ENCODE data around the gene GCLC.
"Not testable (repeated sequence)": the region's sequence is repeated elsewhere in the genome, so short reads cannot be mapped to it uniquely, and the experiment has no call there.

Gene GCLC

GRCh38 chr6:53487080-53487479 lies 57.8 kb downstream of the GCLC start:
- DNase-seq = no peak

DNA sequence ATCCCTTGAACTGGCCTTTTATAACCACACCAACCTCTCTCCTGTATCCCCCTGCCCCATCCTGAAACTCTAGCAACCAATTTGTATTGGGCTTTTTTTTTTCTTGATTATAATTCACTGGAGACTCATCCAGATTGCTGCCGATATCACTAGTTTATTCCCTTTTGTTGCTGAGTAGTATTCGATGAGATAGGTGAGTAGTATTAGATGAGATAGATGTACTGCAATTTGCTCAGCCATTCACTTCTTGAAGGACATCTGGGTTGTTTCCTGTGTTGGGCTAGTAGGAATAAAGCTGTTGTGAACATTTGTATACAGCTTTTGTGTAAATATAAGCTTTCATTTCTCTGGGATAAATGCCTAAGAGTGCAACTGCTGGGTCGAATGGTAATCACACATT lies 58.2 kb downstream of the GCLC start:
- no peak for DNase-seq

GRCh38 chr6:53484476-53485280 lies 60.2 kb downstream of the GCLC start:
- DNase-seq = peak; percentile 79

DNA sequence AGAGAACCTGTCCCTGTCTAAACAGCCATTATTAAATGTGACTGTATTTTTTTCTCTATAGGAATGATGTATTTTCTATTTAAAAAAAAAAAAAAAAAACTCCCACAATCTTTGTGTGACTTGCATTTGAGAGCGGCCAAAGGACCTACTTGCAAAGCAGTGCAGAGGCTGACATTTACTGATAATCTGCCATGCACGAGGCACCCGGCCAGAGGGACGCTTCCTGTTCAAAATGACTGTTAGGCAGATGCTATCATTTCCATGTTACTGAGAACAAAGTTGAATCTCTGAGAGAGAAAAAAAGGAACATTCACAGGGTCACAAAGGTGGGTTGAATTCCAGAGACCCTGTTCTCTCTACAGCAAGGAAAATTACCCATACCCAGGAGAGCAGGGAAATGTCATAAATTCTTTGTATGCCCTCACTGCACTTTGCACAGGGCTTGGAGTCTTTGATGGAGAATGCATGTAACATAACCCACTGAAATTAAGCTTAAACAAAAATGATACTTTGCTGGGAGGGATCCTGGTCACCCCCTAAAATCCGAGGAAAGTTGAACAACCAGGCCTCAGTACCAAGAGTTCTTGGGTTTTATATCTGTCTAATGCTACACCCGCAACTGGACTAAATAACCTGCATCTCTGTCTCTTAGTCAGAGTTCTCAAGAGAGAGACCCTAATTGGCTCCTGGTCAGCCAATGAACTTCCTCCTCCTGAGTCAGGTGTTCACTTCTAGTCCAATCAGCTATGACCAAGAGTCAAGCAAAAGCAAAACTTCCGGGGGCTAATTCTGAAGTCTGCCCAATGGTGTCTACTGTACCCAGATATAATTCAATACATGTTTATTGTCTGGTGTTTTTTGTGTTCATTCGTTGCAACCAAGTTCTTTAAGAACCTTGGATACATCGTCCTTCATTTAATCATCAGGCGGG lies 61.2 kb downstream of the GCLC start:
- no peak for DNase-seq

- no peak for DNase-seq
These were observed 63.6 kb downstream of the GCLC start for GRCh38 chr6:53481323-53481722.

DNA sequence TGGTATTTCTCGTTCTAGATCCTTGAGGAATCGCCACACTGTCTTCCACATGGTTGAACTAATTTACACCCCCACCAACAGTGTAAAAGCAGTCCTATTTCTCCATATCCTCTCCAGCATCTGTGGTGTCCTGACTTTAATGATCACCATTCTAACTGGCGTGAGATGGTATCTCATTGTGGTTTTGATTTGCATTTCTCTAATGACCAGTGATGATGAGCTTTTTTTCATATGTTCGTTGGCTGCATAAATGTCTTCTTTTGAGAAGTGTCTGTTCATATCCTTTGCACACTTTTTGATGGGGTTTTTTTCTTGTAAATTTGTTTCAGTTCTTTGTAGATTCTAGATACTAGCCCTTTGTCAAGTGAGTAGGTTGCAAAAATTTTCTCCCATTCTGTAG lies 64.1 kb downstream of the GCLC start:
- DNase-seq = not testable (repeated sequence)

DNA sequence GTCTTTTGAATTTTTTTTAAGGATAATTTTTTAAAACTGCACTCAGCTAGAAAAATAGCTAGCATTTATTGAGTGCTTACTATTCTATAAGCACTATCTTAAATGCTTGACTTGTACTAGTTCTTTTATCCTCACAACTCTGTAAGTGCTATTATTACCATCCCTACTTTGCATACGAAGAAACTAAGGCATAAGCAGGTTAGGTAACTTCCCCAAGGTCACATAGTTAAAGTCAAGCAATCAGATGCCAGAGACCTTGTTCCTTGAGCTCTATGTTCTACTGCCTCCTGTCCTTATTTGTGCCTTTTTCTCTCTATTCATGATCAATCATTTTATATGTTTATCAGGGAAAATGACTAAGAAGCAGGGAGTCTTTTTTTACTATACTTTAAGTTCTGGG lies 65.0 kb downstream of the GCLC start:
- DNase-seq = no peak

DNA sequence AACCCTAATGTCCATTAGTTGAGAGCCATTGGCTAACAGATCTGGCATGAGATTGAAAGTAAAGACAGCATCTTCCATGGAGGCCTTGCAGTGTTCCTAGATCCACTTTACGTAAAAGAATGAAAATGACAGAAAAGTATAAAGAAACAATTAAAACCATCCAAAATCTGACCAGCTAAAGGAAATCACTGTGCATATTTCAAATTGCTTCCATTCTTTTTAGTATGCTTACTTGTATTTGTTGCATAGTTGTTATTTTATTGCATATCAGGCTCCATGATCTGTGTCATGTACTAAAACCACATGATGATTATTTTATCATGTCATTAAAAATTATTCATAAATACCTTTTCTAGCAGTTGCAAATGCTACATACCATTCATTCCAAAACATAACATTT lies 67.9 kb downstream of the GCLC start:
- DNase-seq = no peak

- DNase-seq = no peak
These were observed 70.9 kb downstream of the GCLC start for GRCh38 chr6:53474010-53474409.

- DNase-seq = no peak
These were observed 75.7 kb downstream of the GCLC start for GRCh38 chr6:53469163-53469562.

- DNase-seq = no peak
These were observed 78.6 kb downstream of the GCLC start for GRCh38 chr6:53466257-53466656.

DNA sequence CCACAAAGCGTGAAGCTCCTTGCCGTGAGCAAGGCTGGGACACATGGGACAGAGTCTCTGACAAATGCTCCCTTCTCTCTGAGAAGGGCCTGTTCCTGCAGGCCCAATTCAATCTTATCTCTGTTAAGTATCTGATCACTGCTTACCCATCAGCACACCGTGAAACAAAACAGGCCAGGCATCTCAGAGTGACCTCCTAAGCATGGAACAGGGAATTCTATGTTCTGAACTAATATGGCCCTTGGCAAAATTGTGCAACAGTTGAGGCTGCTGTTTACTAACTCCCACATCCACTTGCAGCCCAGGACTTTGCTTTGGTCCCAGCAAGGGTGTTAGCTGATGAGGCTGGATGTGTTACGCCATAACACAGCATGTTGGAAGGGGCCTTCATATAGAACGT lies 79.2 kb downstream of the GCLC start:
- no peak for DNase-seq

GRCh38 chr6:53464927-53465460 lies 79.9 kb downstream of the GCLC start:
- DNase-seq = no peak

- no peak for DNase-seq
These were observed 80.4 kb downstream of the GCLC start for GRCh38 chr6:53464483-53464882.

DNA sequence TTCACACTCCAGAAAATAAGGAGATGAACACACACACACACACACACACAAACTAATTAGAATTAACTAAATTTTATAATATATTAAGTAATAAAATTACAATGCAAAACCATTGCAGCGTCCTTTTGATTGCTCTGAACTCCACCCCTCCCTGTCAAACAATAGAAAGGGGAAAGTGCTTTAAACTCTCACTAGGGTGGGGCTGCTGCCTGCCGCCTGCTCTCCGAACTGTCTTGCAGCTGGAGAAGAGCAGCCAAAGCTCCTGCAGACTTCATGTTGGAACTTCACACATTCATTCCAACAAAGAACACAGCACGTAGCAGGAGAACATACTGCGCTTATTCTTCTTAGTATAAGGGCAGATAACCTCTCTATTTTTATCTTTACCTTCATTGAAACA lies 83.2 kb downstream of the GCLC start:
- no peak for DNase-seq

- no peak for DNase-seq
These were observed 83.8 kb downstream of the GCLC start for GRCh38 chr6:53461041-53461656.

DNA sequence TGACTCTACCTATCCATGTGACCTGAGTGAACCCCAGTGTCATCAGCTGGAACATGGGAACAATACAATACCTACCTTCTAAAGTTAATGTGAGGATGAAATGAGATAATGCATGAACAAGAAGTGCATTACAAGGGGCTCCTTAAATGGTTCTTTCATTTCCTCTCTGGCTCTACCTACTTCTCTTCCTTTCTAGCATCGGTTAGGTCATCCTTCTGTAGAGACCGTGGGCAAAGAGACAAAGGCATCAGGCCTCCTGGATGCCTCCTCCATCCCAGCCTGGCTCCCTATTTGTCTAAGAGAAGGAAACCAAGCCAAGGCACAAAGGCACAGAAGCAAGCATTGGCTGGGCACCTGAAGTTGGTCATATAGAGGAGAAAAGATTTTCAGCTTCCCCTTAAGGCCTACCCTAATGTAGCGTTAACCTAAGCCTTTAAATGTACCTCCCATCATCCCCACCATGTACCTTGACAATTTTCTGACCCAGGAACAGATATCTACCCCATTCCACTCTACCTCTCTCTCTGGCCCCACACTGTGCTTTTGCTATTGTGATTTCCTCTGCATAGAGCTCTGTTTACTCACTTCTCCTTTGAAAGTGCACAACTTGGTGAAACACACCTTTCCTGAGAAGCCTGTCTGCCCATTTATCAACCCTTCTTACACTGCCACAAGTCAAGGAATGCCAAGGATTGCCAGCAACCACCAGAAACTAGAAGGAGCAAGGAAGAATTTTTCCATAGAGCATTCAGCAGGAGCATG lies 86.6 kb downstream of the GCLC start:
- no peak for DNase-seq

- no peak for DNase-seq
These were observed 88.1 kb downstream of the GCLC start for GRCh38 chr6:53456809-53457208.

DNA sequence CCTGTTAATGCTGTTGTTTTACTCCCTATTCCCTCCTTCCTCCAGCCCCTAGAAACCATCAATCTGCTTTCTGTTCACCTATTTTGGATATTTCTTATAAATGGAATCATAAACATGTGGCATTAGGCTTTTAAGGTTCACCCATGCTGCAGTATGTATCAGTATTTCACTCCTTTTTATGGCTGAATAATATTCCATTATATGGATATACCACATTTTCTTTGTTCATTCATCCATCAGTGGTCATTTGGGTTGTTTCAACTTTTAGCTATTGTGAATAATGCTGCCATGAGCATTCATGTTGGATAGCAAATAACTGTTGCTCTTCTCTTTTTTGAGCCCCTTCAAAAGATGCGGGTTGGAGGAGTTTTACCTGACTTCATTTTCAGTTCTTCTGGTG lies 89.2 kb downstream of the GCLC start:
- no peak for DNase-seq

DNA sequence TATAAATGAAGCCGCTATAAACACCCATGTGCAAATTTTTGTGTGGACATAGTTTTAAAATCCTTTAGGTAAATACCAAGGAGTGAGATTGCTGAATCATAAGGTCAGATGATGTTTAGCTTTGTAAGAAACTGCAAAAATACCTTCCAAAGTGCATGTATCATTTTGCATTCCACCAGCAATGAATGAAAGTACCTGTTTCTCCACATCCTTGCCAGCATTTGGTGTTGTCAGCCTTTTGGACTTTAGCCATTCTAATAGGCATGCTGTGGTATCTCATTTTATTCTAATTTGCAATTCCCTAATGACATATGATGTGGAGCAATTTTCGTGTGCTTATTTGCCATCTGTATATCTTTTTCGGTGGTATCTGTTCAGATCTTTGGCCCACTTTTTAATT lies 93.7 kb downstream of the GCLC start:
- no peak for DNase-seq

- no peak for DNase-seq
These were observed 97.0 kb downstream of the GCLC start for GRCh38 chr6:53447865-53448264.

Data from RPMI8226 (cell line).